GM12891 (cell line): ENCODE measurements around the gene TMEM271.

Experiments
- PAX5 ChIP-seq: IDR thresholded peaks from 2 replicates; pipeline ENCODE4 v1.6.1; 2011; ENCODE audit warnings: low read length, moderate library complexity, mild to moderate bottlenecking; ENCODE audit not compliant: insufficient read depth, severe bottlenecking
- POLR2A ChIP-seq: IDR thresholded peaks from 2 replicates; pipeline ENCODE4 v1.6.1; 2011; ENCODE audit warnings: low read depth, low read length, control low read depth
- POLR2AphosphoS5 ChIP-seq: IDR thresholded peaks from 2 replicates; pipeline ENCODE4 v1.6.1; 2011; ENCODE audit warnings: low read depth, low read length, control low read depth
- POU2F2 ChIP-seq: IDR thresholded peaks from 2 replicates; pipeline ENCODE4 v1.6.1; 2011; ENCODE audit warnings: low read depth, mild to moderate bottlenecking, control low read depth, low read length, moderate library complexity
- SPI1 ChIP-seq: IDR thresholded peaks from 2 replicates; pipeline ENCODE4 v1.6.1; 2011; ENCODE audit warnings: low read depth, low read length, control low read depth
- TAF1 ChIP-seq: IDR thresholded peaks from 2 replicates; pipeline ENCODE4 v1.6.1; 2011; ENCODE audit warnings: low read depth, low read length, control low read depth

DNA sequence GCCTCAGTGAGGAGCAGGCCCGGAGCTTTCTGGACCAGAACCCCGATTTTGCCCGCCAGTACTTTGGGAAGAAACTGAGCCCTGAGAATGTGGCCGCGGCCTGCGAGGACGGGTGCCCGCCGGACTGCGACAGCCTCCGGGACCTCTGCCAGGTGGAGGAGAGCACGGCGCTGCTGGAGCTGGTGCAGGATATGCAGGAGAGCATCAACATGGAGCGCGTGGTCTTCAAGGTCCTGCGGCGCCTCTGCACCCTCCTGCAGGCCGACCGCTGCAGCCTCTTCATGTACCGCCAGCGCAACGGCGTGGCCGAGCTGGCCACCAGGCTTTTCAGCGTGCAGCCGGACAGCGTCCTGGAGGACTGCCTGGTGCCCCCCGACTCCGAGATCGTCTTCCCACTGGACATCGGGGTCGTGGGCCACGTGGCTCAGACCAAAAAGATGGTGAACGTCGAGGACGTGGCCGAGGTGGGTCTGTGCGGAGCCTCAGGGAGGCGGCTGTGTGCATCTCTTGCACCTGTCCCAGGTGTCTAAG, 49.6 kb upstream of the TMEM271 start:
- no peak for TF ChIP-seq POLR2AphosphoS5
- TF ChIP-seq POLR2A: no peak
- no peak for TF ChIP-seq PAX5
- TF ChIP-seq SPI1: no peak
- TF ChIP-seq TAF1: no peak
- no peak for TF ChIP-seq POU2F2
